H9 (cell line): ENCODE results near the gene NPY2R. TPM values are rescaled to one million over a fixed set of nuclear protein-coding genes. Genes with fewer than 3 reads are reported as not detected.

Experiments
- DNase-seq: peaks from one replicate; pipeline ENCODE4 v3.0.0-alpha.2; 2017
- H2AFZ ChIP-seq: one replicate; pipeline ENCODE4 v1.6.1; 2013; ENCODE audit warnings: mild to moderate bottlenecking, low read length, control low read depth, moderate library complexity
- H2AK5ac ChIP-seq: 2 replicates; pipeline ENCODE4 v1.6.1; 2013; ENCODE audit warnings: low read length, control low read depth, mixed read lengths; ENCODE audit not compliant: insufficient read length
- H2BK120ac ChIP-seq: one replicate; pipeline ENCODE4 v1.6.1; 2013; ENCODE audit warnings: low read depth, mild to moderate bottlenecking, low read length, control low read depth, inconsistent platforms; ENCODE audit not compliant: poor library complexity, severe bottlenecking
- H2BK12ac ChIP-seq: 2 replicates; pipeline ENCODE4 v1.6.1; 2013; ENCODE audit warnings: low read length, control low read depth, mixed read lengths, low read depth; ENCODE audit not compliant: insufficient read length
- H2BK15ac ChIP-seq: 2 replicates; pipeline ENCODE4 v1.6.1; 2013; ENCODE audit warnings: low read depth, low read length, control low read depth
- H2BK20ac ChIP-seq: one replicate; pipeline ENCODE4 v1.6.1; 2013; ENCODE audit warnings: low read depth, mild to moderate bottlenecking, low read length, control low read depth, inconsistent platforms; ENCODE audit not compliant: poor library complexity, severe bottlenecking
- H2BK5ac ChIP-seq: 2 replicates; pipeline ENCODE4 v1.6.1; 2013; ENCODE audit warnings: low read length, control low read depth, mixed read lengths; ENCODE audit not compliant: insufficient read length
- H3K14ac ChIP-seq: 2 replicates; pipeline ENCODE4 v1.6.1; 2013; ENCODE audit warnings: low read length, control low read depth; ENCODE audit not compliant: insufficient read depth
- H3K18ac ChIP-seq: 2 replicates; pipeline ENCODE4 v1.6.1; 2013; ENCODE audit warnings: low read depth, mild to moderate bottlenecking, mixed read lengths, low read length, control low read depth; ENCODE audit not compliant: insufficient read length
- H3K23ac ChIP-seq: 2 replicates; pipeline ENCODE4 v1.6.1; 2013; ENCODE audit warnings: low read length, control low read depth, mixed read lengths, low read depth; ENCODE audit not compliant: insufficient read length
- H3K23me2 ChIP-seq: 2 replicates; pipeline ENCODE4 v1.6.1; 2013; ENCODE audit warnings: low read depth, mild to moderate bottlenecking, mixed read lengths, low read length, control low read depth; ENCODE audit not compliant: insufficient read length, poor library complexity, severe bottlenecking
- H3K27ac ChIP-seq: 2 replicates; pipeline ENCODE4 v1.5.1; 2013; ENCODE audit warnings: low read length, control low read depth, mixed read lengths, low read depth; ENCODE audit not compliant: insufficient read length
- H3K27me3 ChIP-seq: 2 replicates; pipeline ENCODE4 v1.6.1; 2013; ENCODE audit warnings: low read length, control low read depth, inconsistent platforms; ENCODE audit not compliant: insufficient read depth
- H3K4ac ChIP-seq: 2 replicates; pipeline ENCODE4 v1.6.1; 2013; ENCODE audit warnings: low read depth, mild to moderate bottlenecking, control low read depth, inconsistent platforms, low read length, moderate library complexity
- H3K4me1 ChIP-seq: 2 replicates; pipeline ENCODE4 v1.6.1; 2013; ENCODE audit warnings: low read length, control low read depth, inconsistent platforms; ENCODE audit not compliant: insufficient read depth
- H3K4me2 ChIP-seq: 2 replicates; pipeline ENCODE4 v1.6.1; 2013; ENCODE audit warnings: low read length, control low read depth, mixed read lengths; ENCODE audit not compliant: insufficient read length, insufficient read depth
- H3K56ac ChIP-seq: 2 replicates; pipeline ENCODE4 v1.6.1; 2013; ENCODE audit warnings: low read depth, mild to moderate bottlenecking, mixed read lengths, low read length, control low read depth; ENCODE audit not compliant: insufficient read length
- H3K79me1 ChIP-seq: 2 replicates; pipeline ENCODE4 v1.6.1; 2013; ENCODE audit warnings: low read depth, mild to moderate bottlenecking, moderate library complexity, low read length, control low read depth, inconsistent platforms; ENCODE audit not compliant: insufficient read depth, poor library complexity, severe bottlenecking
- H3K79me2 ChIP-seq: 2 replicates; pipeline ENCODE4 v1.6.1; 2013; ENCODE audit warnings: low read length, control low read depth, inconsistent platforms; ENCODE audit not compliant: insufficient read depth
- H3K9ac ChIP-seq: 2 replicates; pipeline ENCODE4 v1.6.1; 2013; ENCODE audit warnings: low read length, control low read depth, mixed read lengths; ENCODE audit not compliant: insufficient read length; ENCODE audit errors: extremely low read depth
- H3K9me3 ChIP-seq: one replicate; pipeline ENCODE4 v1.6.1; 2013; ENCODE audit warnings: low read depth, low read length, inconsistent platforms; ENCODE audit not compliant: control insufficient read depth
- H3T11ph ChIP-seq: one replicate; pipeline ENCODE4 v1.6.1; 2013; ENCODE audit warnings: mild to moderate bottlenecking, low read length, control low read depth, inconsistent platforms
- H4K20me1 ChIP-seq: one replicate; pipeline ENCODE4 v1.6.1; 2013; ENCODE audit not compliant: control insufficient read depth, insufficient read length, insufficient read depth
- H4K5ac ChIP-seq: 2 replicates; pipeline ENCODE4 v1.6.1; 2013; ENCODE audit warnings: low read depth, mild to moderate bottlenecking, mixed read lengths, low read length, control low read depth; ENCODE audit not compliant: insufficient read length
- H4K8ac ChIP-seq: replicated peaks from 2 replicates; pipeline ENCODE4 v1.6.1; 2013; ENCODE audit warnings: low read length, control low read depth, mixed read lengths, low read depth; ENCODE audit not compliant: insufficient read length
- H4K91ac ChIP-seq: 2 replicates; pipeline ENCODE4 v1.6.1; 2013; ENCODE audit warnings: low read depth, mild to moderate bottlenecking, moderate library complexity, mixed read lengths, low read length, control low read depth; ENCODE audit not compliant: insufficient read length
- H3K27ac Mint-ChIP-seq, 3 experiments: 2 replicates in 2 of 3; 3 replicates in 1 of 3; pipeline ENCODE4 v1.8.0; 2020 to 2021; ENCODE audit warnings: mixed read lengths in 3 of 3, mild to moderate bottlenecking in 1 of 3, moderate library complexity in 1 of 3
- H3K27me3 Mint-ChIP-seq: 2 replicates; pipeline ENCODE4 v1.8.0; 2021; ENCODE audit warnings: low read depth, mild to moderate bottlenecking, moderate library complexity, mixed read lengths
- H3K36me3 Mint-ChIP-seq, 3 experiments: 2 replicates in 2 of 3; 3 replicates in 1 of 3; pipeline ENCODE4 v1.8.0; 2020 to 2021; ENCODE audit warnings: low read depth in 3 of 3, mixed read lengths in 3 of 3; ENCODE audit not compliant: insufficient read depth in 1 of 3
- H3K4me1 Mint-ChIP-seq, 2 experiments: 2 replicates each; pipeline ENCODE4 v1.8.0; 2020; ENCODE audit warnings: mixed read lengths in 2 of 2
- H3K4me3 Mint-ChIP-seq, 2 experiments: 2 replicates in 1 of 2; 3 replicates in 1 of 2; pipeline ENCODE4 v1.8.0; 2020 to 2021; ENCODE audit warnings: mild to moderate bottlenecking in 2 of 2, mixed read lengths in 2 of 2, moderate library complexity in 1 of 2
- H3K9me3 Mint-ChIP-seq, 2 experiments: 2 replicates in 1 of 2; 3 replicates in 1 of 2; pipeline ENCODE4 v1.8.0; 2020; ENCODE audit warnings: mild to moderate bottlenecking in 2 of 2, mixed read lengths in 2 of 2, moderate library complexity in 1 of 2
- CTCF ChIP-seq: fragments of 200-600 bp; sonication (generic); conservative IDR thresholded peaks from 3 replicates; pipeline ENCODE4 v1.8.0; 2021; ENCODE audit warnings: antibody characterized with exemption, mild to moderate bottlenecking
- WGBS: extraction: QIAGEN DNeasy Blood & Tissue Kit; methylation state at CpG from one replicate; pipeline ENCODE4 v1.1.7; 2013; ENCODE audit warnings: missing lambda C conversion rate, low lambda C conversion rate, mixed read lengths; ENCODE audit not compliant: insufficient read length; ENCODE audit errors: extremely low coverage; 5-methylcytosine and 5-hydroxymethylcytosine counted together
- total RNA-seq: library from RNA; stranded (reverse); gene quantifications from 2 replicates; pipeline ENCODE4 v1.2.1, GENCODE V29; 2021

NPY2R gene
- total RNA-seq, 1 experiment from 2014 or later: 0.09 TPM

GRCh38 chr4:155263480-155263879 lies 55.0 kb downstream of the NPY2R start:
- Histone ChIP-seq H2AFZ (no peak overlapping the region), H2BK5ac (no peak overlapping the region), H4K5ac (no peak overlapping the region), H3K79me2 (no peaks in the 10 kb centered on the region), H3K23me2 (no peaks in the 10 kb centered on the region), H4K91ac (no peak overlapping the region), H3K18ac (no peak overlapping the region), H3K9me3 (no peaks in the 10 kb centered on the region), H3K27ac (no peak overlapping the region), H3K79me1 (no peaks in the 10 kb centered on the region), H3K14ac (no peak overlapping the region), H2BK15ac (no peak overlapping the region), H3K4me2 (no peak overlapping the region), H3K4me1 (no peaks in the 10 kb centered on the region), H3K4ac (no peak overlapping the region), H2BK20ac (no peak overlapping the region), H4K20me1 (no peaks in the 10 kb centered on the region), H2BK120ac (no peak overlapping the region), H4K8ac (no peak overlapping the region), H2BK12ac (no peak overlapping the region), H3K23ac (no peak overlapping the region), H3K56ac (no peak overlapping the region), H2AK5ac (no peak overlapping the region), H3T11ph (no peak overlapping the region), H3K9ac (no peak overlapping the region), H3K27me3 (no peaks in the 10 kb centered on the region; the same call in 1 of the 2 replicates)
- WGBS: no CpG with 5 or more reads among the region's 1 CpG
- Mint-ChIP-seq H3K27ac (no peak overlapping the region), H3K27me3 (no peaks in the 10 kb centered on the region), H3K9me3 (no peaks in the 10 kb centered on the region; a peak in 2 of 5 replicates), H3K4me3 (no peak overlapping the region), H3K4me1 (no peaks in the 10 kb centered on the region), H3K36me3 (no peaks in the 10 kb centered on the region)
- TF ChIP-seq CTCF: no peak
- no peak for DNase-seq
